Measurements from ENCODE around the gene AP5B1. TPM values are rescaled to one million over a fixed set of nuclear protein-coding genes. Genes with fewer than 3 reads are reported as not detected.
"Not testable (repeated sequence)": the region's sequence is repeated elsewhere in the genome, so short reads cannot be mapped to it uniquely, and the experiment has no call there.

Gene AP5B1
- total RNA-seq, 1 experiment from 2014 or later = 13.0 TPM

GRCh38 chr11:65767406-65767805 is 13.4 kb downstream of the AP5B1 start:
- peak; percentile 92 for DNase-seq (ENCODE audit: low read depth)

- peak; percentile 94 for DNase-seq (ENCODE audit: low read depth)
These were observed 14.2 kb downstream of the AP5B1 start for GRCh38 chr11:65766535-65766934.

- no peak for DNase-seq (ENCODE audit: low read depth)
These were observed 16.3 kb downstream of the AP5B1 start for GRCh38 chr11:65764434-65764833.

- not testable (repeated sequence) for DNase-seq (ENCODE audit: low read depth)
These were observed 18.0 kb downstream of the AP5B1 start for GRCh38 chr11:65762816-65763215.

GRCh38 chr11:65762169-65762568 is 18.6 kb downstream of the AP5B1 start:
- not testable (repeated sequence) for DNase-seq (ENCODE audit: low read depth)

- no peak for DNase-seq (ENCODE audit: low read depth)
These were observed 35.7 kb downstream of the AP5B1 start for GRCh38 chr11:65745049-65745448.

GRCh38 chr11:65744699-65745042 is 36.1 kb downstream of the AP5B1 start:
- no peak for DNase-seq (ENCODE audit: low read depth)

GRCh38 chr11:65744026-65744698 is 36.6 kb downstream of the AP5B1 start:
- DNase-seq (ENCODE audit: low read depth) = peak; percentile 58

GRCh38 chr11:65743681-65744025 is 37.1 kb downstream of the AP5B1 start:
- DNase-seq (ENCODE audit: low read depth) = no peak

- no peak for DNase-seq (ENCODE audit: low read depth)
These were observed 38.4 kb downstream of the AP5B1 start for GRCh38 chr11:65742353-65742752.

GRCh38 chr11:65741185-65741584 is 39.6 kb downstream of the AP5B1 start:
- DNase-seq (ENCODE audit: low read depth) = no peak

- DNase-seq (ENCODE audit: low read depth) = no peak
These were observed 41.8 kb downstream of the AP5B1 start for GRCh38 chr11:65739022-65739421.

- no peak for DNase-seq (ENCODE audit: low read depth)
These were observed 44.0 kb downstream of the AP5B1 start for GRCh38 chr11:65736810-65737209.

- not testable (repeated sequence) for DNase-seq (ENCODE audit: low read depth)
These were observed 45.7 kb downstream of the AP5B1 start for GRCh38 chr11:65735111-65735510.

GRCh38 chr11:65730461-65730860 is 50.3 kb downstream of the AP5B1 start:
- DNase-seq (ENCODE audit: low read depth) = peak; percentile 35

GRCh38 chr11:65727865-65728264 is 52.9 kb downstream of the AP5B1 start:
- no peak for DNase-seq (ENCODE audit: low read depth)

- no peak for DNase-seq (ENCODE audit: low read depth)
These were observed 54.1 kb downstream of the AP5B1 start for GRCh38 chr11:65726660-65727059.

Other genes with a start within 250 kb of the AP5B1 start
- gene LTBP3, start 222.6 kb downstream of the AP5B1 start, total RNA-seq (2014; rRNA removed; shearing (Covaris generic)) = 15.1 and 27.3 TPM in 2 replicates
- 106 and 116 TPM in 2 replicates for gene ZNRD2, start 210.5 kb downstream of the AP5B1 start, total RNA-seq (2014; rRNA removed; shearing (Covaris generic))
- 35.4 and 40.0 TPM in 2 replicates for gene FAM89B, start 208.4 kb downstream of the AP5B1 start, total RNA-seq (2014; rRNA removed; shearing (Covaris generic))
- gene EHBP1L1, start 204.9 kb downstream of the AP5B1 start, total RNA-seq (2014; rRNA removed; shearing (Covaris generic)) = 2.0 and 9.3 TPM in 2 replicates
- gene KCNK7, start 185.2 kb downstream of the AP5B1 start, total RNA-seq (2014; rRNA removed; shearing (Covaris generic)) = 0.52 TPM in 1 of 2 replicates, not detected in the other
- 16.0 and 27.1 TPM in 2 replicates for gene MAP3K11, start 166.8 kb downstream of the AP5B1 start, total RNA-seq (2014; rRNA removed; shearing (Covaris generic))
- 16.5 and 26.0 TPM in 2 replicates for gene PCNX3, start 165.2 kb downstream of the AP5B1 start, total RNA-seq (2014; rRNA removed; shearing (Covaris generic))
- gene SIPA1, start 142.9 kb downstream of the AP5B1 start, total RNA-seq (2014; rRNA removed; shearing (Covaris generic)) = 8.7 and 22.7 TPM in 2 replicates
- gene RELA, start 118.1 kb downstream of the AP5B1 start, total RNA-seq (2014; rRNA removed; shearing (Covaris generic)) = 37.2 and 49.1 TPM in 2 replicates
- 21.6 and 37.8 TPM in 2 replicates for gene KAT5, start 68.7 kb downstream of the AP5B1 start, total RNA-seq (2014; rRNA removed; shearing (Covaris generic))
- 45.0 and 48.2 TPM in 2 replicates for gene RNASEH2C, start 60.2 kb downstream of the AP5B1 start, total RNA-seq (2014; rRNA removed; shearing (Covaris generic))
- gene OVOL1, start 6.1 kb upstream of the AP5B1 start, total RNA-seq (2014; rRNA removed; shearing (Covaris generic)) = not detected in 2 replicates
- 0.12 TPM in 1 of 2 replicates, not detected in the other for gene SNX32, start 53.0 kb upstream of the AP5B1 start, total RNA-seq (2014; rRNA removed; shearing (Covaris generic))
- gene CFL1, start 77.2 kb upstream of the AP5B1 start, total RNA-seq (2014; rRNA removed; shearing (Covaris generic)) = 1,801 and 2,276 TPM in 2 replicates
- 22.7 and 42.4 TPM in 2 replicates for gene MUS81, start 79.5 kb upstream of the AP5B1 start, total RNA-seq (2014; rRNA removed; shearing (Covaris generic))
- gene EFEMP2, start 91.8 kb upstream of the AP5B1 start, total RNA-seq (2014; rRNA removed; shearing (Covaris generic)) = 14.4 and 25.3 TPM in 2 replicates
- gene CTSW, start 98.9 kb upstream of the AP5B1 start, total RNA-seq (2014; rRNA removed; shearing (Covaris generic)) = 0.49 and 1.5 TPM in 2 replicates
- 149 and 165 TPM in 2 replicates for gene FIBP, start 107.5 kb upstream of the AP5B1 start, total RNA-seq (2014; rRNA removed; shearing (Covaris generic))
- 57.1 and 95.3 TPM in 2 replicates for gene CCDC85B, start 109.7 kb upstream of the AP5B1 start, total RNA-seq (2014; rRNA removed; shearing (Covaris generic))
- 253 and 286 TPM in 2 replicates for gene FOSL1, start 119.4 kb upstream of the AP5B1 start, total RNA-seq (2014; rRNA removed; shearing (Covaris generic))
- 39.1 and 47.9 TPM in 2 replicates for gene C11orf68, start 138.1 kb upstream of the AP5B1 start, total RNA-seq (2014; rRNA removed; shearing (Covaris generic))
- gene DRAP1, start 138.4 kb upstream of the AP5B1 start, total RNA-seq (2014; rRNA removed; shearing (Covaris generic)) = 456 and 489 TPM in 2 replicates
- gene TSGA10IP, start 164.5 kb upstream of the AP5B1 start, total RNA-seq (2014; rRNA removed; shearing (Covaris generic)) = not detected in 2 replicates
- 60.3 and 102 TPM in 2 replicates for gene SART1, start 180.8 kb upstream of the AP5B1 start, total RNA-seq (2014; rRNA removed; shearing (Covaris generic))
- gene EIF1AD, start 221.2 kb upstream of the AP5B1 start, total RNA-seq (2014; rRNA removed; shearing (Covaris generic)) = 46.0 and 46.9 TPM in 2 replicates
- gene BANF1, start 221.5 kb upstream of the AP5B1 start, total RNA-seq (2014; rRNA removed; shearing (Covaris generic)) = 97.1 and 106 TPM in 2 replicates
- gene CST6, start 231.0 kb upstream of the AP5B1 start, total RNA-seq (2014; rRNA removed; shearing (Covaris generic)) = 0.20 TPM in 1 of 2 replicates, not detected in the other
- 1.6 TPM in 2 replicates for gene CATSPER1, start 245.5 kb upstream of the AP5B1 start, total RNA-seq (2014; rRNA removed; shearing (Covaris generic))

Data from M059J (cell line).